Suprapubic skin (tissue), 4 donors: Measurements from ENCODE around the gene CNKSR1.

Source experiments
- POLR2A ChIP-seq, 2 donors: fragments of 450-650 bp; IDR thresholded peaks; one replicate each; pipeline ENCODE4 v1.6.1; 2017; ENCODE audit warnings: antibody characterized with exemption in 2 of 2, mild to moderate bottlenecking in 2 of 2, moderate library complexity in 2 of 2
- POLR2AphosphoS5 ChIP-seq, 3 donors: sonication (generic); formaldehyde crosslinking; IDR thresholded peaks; one replicate each; pipeline ENCODE4 v1.6.1; 2017; ENCODE audit warnings: antibody characterized with exemption in 3 of 3
- TF ChIP-seq, protein P1 (sequence below), 2 donors: fragments of 200-600 bp in 1 of 2; fragments of 450-650 bp in 1 of 2; sonication (generic) in 1 of 2; IDR thresholded peaks; one replicate each; pipeline ENCODE4 v1.5.1; 2016 to 2019; ENCODE audit warnings: antibody characterized with exemption in 2 of 2, mild to moderate bottlenecking in 1 of 2, moderate library complexity in 1 of 2

DNA sequence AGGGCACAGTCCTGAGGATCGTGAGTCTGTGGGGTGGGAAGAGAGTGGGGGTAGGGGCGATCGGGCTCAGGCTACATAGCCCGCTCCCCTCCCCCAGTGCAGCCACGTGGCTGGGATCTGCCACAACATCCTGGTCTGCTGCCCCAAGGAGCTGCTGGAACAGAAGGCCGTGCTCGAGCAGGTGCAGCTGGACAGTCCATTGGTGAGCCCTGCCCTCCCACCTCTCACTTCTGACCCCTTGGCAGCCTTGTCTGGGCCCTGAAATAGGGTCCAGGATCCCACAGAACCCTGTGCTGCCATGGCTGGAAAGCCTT, 5.0 kb downstream of the CNKSR1 start:
- TF ChIP-seq, protein P1, sequence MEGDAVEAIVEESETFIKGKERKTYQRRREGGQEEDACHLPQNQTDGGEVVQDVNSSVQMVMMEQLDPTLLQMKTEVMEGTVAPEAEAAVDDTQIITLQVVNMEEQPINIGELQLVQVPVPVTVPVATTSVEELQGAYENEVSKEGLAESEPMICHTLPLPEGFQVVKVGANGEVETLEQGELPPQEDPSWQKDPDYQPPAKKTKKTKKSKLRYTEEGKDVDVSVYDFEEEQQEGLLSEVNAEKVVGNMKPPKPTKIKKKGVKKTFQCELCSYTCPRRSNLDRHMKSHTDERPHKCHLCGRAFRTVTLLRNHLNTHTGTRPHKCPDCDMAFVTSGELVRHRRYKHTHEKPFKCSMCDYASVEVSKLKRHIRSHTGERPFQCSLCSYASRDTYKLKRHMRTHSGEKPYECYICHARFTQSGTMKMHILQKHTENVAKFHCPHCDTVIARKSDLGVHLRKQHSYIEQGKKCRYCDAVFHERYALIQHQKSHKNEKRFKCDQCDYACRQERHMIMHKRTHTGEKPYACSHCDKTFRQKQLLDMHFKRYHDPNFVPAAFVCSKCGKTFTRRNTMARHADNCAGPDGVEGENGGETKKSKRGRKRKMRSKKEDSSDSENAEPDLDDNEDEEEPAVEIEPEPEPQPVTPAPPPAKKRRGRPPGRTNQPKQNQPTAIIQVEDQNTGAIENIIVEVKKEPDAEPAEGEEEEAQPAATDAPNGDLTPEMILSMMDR (IDR thresholded peaks at IDR 0.05): no peak
- TF ChIP-seq POLR2A (IDR thresholded peaks at IDR 0.05): no peak
- no peak for TF ChIP-seq POLR2AphosphoS5 (IDR thresholded peaks at IDR 0.05)
